Superior temporal gyrus (tissue), 1 donor: ENCODE data around the gene LIN7C.
A peak's percentile ranks its signal among the peaks of the same experiment; 100 is the strongest.
"Not testable (repeated sequence)": the region's sequence is repeated elsewhere in the genome, so short reads cannot be mapped to it uniquely, and the experiment has no call there.

Source experiments
- DNase-seq: peaks from one replicate; pipeline ENCODE4 v3.0.0-alpha.2; 2016; ENCODE audit errors: extremely low spot score

LIN7C gene

GRCh38 chr11:27470826-27471588 lies 35.6 kb downstream of the LIN7C start:
- no peak for DNase-seq

- DNase-seq = no peak
Measured at GRCh38 chr11:27470166-27470565, 36.4 kb downstream of the LIN7C start.

DNA sequence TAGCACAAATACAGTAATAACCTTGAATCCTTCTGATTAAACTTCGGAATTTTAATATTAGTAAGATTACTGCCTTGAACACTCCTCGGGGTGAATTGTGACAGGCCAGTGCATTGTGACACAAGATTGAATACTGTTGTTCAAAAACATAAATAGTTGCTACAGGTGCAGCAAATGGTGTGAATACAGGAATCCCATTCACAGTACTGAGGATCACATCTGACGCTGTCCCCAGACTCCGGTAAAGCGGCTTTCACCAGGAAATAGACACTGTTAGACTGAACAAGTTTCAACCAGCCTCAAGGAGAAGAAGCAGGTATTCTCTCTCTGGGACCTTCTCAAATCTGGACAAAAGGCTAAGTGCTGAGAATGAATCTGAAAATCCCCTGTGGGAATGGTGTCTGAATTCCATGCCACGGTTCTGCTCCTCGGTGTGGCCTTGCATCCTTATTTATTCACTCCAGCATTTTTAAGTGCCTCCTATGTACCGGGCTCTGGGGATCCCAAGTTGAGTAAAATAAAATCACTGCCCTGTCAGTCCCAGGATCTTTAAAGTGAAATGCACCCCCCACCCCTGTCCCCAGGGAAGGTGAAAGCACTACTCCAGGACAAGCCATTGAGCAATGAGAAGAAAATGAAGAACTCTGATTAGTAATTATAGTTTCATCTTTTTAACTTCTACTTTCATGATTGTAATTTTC lies 37.4 kb downstream of the LIN7C start:
- no peak for DNase-seq

- no peak for DNase-seq
Measured at GRCh38 chr11:27468209-27468994, 38.2 kb downstream of the LIN7C start.

DNA sequence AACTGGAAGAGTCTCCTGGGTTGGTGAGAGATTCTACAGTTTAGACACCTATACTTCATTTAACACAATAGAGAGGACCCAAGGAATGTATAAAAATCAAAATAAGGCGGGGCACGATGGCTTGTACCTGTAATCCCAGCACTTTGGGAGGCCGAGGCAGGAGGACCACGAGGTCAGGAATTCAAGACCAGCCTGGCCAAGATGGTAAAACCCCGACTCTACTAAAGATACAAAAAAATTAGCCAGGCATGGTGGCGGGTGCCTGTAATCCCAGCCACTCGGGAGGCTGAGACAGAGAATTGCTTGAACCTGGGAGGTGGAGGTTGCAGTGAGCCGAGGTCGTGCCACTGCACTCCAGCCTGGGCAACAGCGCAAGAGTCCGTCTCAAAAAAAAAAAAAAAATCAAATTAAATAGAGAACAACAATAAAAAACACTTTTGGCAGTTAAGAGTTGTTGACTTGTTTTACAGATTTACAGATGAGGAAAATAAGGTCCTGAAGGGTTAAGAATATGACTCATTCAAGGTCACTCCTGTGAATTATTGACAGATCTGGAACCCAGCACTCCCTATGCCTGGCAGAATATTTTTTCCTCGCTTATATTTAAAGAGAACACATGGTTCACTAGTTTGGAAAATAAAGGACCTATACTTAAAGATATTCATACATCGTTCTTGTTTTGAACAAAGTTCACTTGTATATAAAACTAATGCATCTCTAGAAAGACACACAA lies 39.2 kb downstream of the LIN7C start:
- no peak for DNase-seq

DNA sequence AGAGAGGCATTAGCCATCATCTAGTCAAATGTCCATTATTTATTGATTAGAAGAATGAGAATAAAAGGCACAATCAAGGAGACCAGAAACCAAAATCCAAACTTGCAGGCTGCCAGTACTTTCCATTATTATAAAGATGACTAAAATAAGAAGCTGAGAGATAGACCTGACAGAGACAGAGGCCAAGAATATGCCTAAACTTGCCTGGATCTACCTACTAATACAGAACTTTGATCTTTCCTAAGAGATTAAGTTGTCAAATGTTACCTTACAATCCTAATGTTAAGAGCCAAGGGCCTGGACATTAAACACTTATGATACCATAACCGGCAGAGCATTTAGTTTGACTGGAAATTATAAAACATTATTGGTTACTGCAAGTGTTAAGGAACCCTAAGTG lies 40.2 kb downstream of the LIN7C start:
- peak; percentile 16 for DNase-seq

DNA sequence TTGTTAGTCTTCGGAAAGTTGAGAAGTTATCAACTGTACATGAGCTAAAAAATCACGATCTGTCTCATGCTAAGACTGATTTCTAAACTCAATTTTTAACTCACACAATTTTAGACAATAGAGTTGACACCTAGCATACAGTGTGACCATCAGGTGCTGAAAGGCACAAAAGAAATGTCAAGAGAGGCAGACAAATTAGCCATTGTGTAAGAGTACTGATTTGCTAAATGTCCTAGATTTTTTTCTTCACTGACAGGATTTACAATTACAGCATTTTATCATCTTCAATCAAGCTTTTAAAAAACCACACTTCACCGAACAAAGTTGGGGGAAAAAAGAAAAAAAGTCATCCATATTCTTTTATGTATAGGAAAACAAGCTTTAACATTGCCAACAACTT lies 40.9 kb downstream of the LIN7C start:
- peak; percentile 17 for DNase-seq

GRCh38 chr11:27464909-27465308 lies 41.7 kb downstream of the LIN7C start:
- DNase-seq = no peak

- no peak for DNase-seq
Measured at GRCh38 chr11:27464289-27464696, 42.3 kb downstream of the LIN7C start.

DNA sequence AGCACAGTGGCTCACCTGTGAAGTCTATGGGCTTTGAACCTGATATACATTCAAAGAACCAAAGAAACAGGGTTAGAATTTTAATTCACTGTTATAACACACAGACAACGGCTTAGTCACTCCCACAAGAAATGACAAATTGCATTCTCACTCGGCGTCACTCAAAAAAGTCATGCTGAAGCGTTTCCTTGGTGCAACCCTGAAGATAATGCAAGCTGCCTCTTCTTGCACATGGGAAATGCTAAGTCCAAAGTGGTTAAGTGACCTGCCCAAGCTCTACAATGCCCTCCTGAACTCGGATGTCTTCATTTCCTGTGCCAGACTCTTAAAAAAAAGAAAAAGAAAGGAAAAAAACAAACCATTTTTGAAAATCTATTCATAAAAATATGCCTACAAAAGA lies 44.0 kb downstream of the LIN7C start:
- no peak for DNase-seq

DNA sequence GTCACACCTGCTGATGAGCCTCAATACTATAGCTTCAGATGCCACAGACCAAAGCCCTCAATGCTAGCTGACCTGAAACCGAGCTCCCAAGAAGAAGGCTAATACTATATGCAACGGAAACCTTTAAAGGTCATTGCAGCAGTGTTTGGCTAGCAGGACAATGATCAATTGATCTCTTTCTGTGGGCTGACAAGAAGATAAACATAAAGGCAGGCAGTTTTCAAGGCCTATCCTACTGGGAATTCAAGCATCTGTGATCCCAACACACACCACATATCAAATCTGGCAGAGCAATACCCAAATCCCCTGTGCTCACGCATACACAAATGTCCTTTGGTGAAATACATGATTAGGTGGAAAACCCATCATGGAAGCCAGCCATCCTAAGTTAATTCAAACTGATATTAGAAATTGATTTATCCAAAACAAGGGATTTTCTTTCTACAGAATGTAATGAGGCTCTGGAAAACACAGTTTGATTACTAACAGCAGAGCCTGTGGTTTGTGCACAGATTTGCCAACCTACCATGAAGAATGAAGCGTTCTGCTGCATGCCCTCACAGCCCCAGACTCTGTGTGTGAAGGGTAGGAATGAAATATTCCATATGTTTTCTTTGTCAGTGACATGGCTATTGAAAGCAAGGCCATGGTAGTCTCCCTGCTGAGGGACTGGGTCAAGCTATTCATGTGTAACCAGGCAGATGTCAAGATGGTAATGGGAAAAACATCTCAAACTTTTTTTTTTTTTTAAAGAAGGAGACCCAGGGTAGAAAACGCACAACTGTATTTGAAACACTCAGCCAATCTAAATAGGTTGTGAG lies 46.2 kb downstream of the LIN7C start:
- DNase-seq = no peak

DNA sequence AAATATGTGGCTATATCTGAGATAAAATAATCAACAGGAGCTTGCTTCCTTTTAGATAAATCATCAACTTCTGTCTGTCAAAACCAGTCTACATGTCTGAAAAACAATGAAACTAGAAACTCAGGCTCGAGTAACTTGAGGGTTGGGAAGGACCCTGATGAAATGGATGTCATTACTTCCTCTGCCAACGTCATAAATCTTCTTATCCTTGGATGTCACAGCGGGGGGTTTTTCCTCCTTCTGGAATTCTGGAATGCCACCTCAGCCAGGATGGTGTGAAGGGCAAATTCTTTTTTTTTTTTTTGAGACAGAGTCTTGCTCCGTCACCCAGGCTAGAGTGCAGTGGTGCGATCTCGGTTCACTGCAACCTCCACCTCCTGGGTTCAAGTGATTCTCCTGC lies 47.4 kb downstream of the LIN7C start:
- DNase-seq = no peak

- no peak for DNase-seq
Measured at GRCh38 chr11:27458182-27458581, 48.4 kb downstream of the LIN7C start.

- DNase-seq = no peak
Measured at GRCh38 chr11:27456795-27457329, 49.7 kb downstream of the LIN7C start.

DNA sequence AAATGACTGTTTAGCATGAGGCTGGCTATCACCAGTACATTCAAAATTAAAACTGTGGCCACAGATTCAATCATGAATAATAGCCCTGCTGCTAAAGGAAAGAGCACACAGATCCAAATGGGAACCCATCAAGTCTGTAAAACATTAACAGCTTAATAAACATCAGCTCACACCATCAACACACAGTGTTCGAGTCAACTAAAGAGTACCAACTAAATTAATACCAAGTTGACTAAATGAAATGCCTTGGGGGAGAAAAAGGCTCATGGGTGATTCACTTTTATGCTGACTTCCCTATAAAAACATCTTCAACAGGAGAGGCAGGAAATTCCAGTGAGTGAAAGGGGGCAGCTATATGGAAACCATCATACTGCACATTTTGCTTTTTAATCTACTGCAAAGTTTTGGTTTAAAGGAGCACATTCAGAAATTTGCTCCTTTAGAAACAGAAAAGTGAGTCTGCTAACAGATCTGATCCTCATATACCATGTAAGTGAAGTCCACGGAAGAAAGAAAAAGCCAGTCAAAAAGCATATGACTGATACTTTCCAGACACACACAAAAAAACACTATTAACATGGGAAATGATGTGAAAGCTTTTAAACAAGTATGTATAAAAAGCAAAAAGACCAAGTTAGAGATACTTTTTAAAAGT lies 50.3 kb downstream of the LIN7C start:
- DNase-seq = no peak

GRCh38 chr11:27455667-27456066 lies 50.9 kb downstream of the LIN7C start:
- no peak for DNase-seq

- no peak for DNase-seq
Measured at GRCh38 chr11:27453701-27454100, 52.9 kb downstream of the LIN7C start.

GRCh38 chr11:27452147-27452546 lies 54.4 kb downstream of the LIN7C start:
- DNase-seq = no peak

GRCh38 chr11:27451244-27451965 lies 55.2 kb downstream of the LIN7C start:
- no peak for DNase-seq

GRCh38 chr11:27448184-27448540 lies 58.4 kb downstream of the LIN7C start:
- DNase-seq = not testable (repeated sequence)
